H1 (cell line): ENCODE measurements around the gene GDF2. TPM values are rescaled to one million over a fixed set of nuclear protein-coding genes. Genes with fewer than 3 reads are reported as not detected.

Experiments
- CBX5 ChIP-seq: fragments of 300-800, 300-1000 bp; sonication (generic); IDR thresholded peaks from 2 replicates; pipeline ENCODE4 v1.7.1; 2016; ENCODE audit warnings: antibody characterized with exemption, low read length, low read depth
- CEBPB ChIP-seq: IDR thresholded peaks from 2 replicates; pipeline ENCODE4 v1.6.1; 2012; ENCODE audit warnings: low read depth, low read length
- GTF2F1 ChIP-seq: IDR thresholded peaks from 2 replicates; pipeline ENCODE4 v1.6.1; 2012; ENCODE audit warnings: low read depth, low read length, improper control_type of control experiment, borderline replicate concordance
- JUN ChIP-seq: IDR thresholded peaks from 2 replicates; pipeline ENCODE4 v1.6.1; 2011; ENCODE audit warnings: low read depth, mild to moderate bottlenecking, improper control_type of control experiment, low read length
- JUND ChIP-seq: IDR thresholded peaks from 2 replicates; pipeline ENCODE4 v1.6.1; 2011; ENCODE audit warnings: mild to moderate bottlenecking, improper control_type of control experiment, low read length
- SP2 ChIP-seq: IDR thresholded peaks from 2 replicates; pipeline ENCODE4 v1.6.1; 2012; ENCODE audit warnings: mild to moderate bottlenecking, low read length, inconsistent platforms
- SP4 ChIP-seq: IDR thresholded peaks from 2 replicates; pipeline ENCODE4 v1.6.1; 2012; ENCODE audit warnings: low read length, inconsistent platforms
- polyA plus RNA-seq, 7 experiments: library from polyadenylated mRNA; depleted of rRNA in 3 of 7; stranded (reverse) in 5 of 7; unstranded in 2 of 7; fragments of >200 nt in 5 of 7; fragments of 200-250 nt in 2 of 7; gene quantifications; 1 replicate in 5 of 7; 2 replicates in 1 of 7; 4 replicates in 1 of 7; pipeline versions ENCODE4 v1.2.1 to v1.2.3, GENCODE V29; 2011 to 2013; ENCODE audit warnings: missing spikeins in 2 of 7, mixed read lengths in 2 of 7
- total RNA-seq: library from RNA; stranded (reverse); fragmentation: NEBNext Ultra II Directional; extraction: Animal tissue kit (Norgen Biotek cat#: 25700); gene quantifications from 2 replicates; pipeline ENCODE4 v1.2.1, GENCODE V29; 2021

GDF2 gene
- total and polyA plus RNA-seq, 2 of the 8 experiments (the other 6 are each of a cell fraction or from before 2014, with no cell fraction given), result not detected

DNA sequence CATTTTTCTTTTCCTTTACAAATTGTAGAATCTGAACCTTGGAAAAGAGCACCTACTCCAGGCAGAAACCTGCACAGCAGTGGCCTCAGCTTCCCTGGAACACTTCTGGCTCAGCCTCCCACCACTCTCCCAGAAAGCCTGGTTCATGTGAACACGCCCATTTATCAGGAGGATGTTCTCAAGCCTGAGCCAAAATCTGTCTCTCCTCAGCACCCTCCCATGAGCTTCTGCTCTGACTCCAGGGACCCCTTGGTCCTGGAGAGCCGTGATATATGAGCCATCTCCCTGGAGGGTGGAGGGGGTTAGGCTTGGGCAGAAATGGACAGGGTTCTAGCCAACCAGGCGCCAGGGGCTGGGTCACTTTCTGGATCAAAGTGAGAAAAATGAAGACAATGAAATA, 10.1 kb downstream of the GDF2 start (continued):
- no peak for TF ChIP-seq CBX5
- TF ChIP-seq JUND, result no peak
- no peak for TF ChIP-seq SP2
- TF ChIP-seq GTF2F1, result no peak
- no peak for TF ChIP-seq JUN
- no peak for TF ChIP-seq SP4
- TF ChIP-seq CEBPB, result no peak
